Measurements from ENCODE around the gene GALNT1.

- TF ChIP-seq EZH2 (IDR thresholded peaks at IDR 0.05) (no peak), CTCF (IDR thresholded peaks at IDR 0.05) (no peak), EZH2phosphoT487 (IDR thresholded peaks at IDR 0.05) (no peak)
Measured at GRCh38 chr18:35577045-35577848, 4.3 kb upstream of the GALNT1 start.
